H9 (cell line): Measurements from ENCODE around the gene CHN1. TPM values are rescaled to one million over a fixed set of nuclear protein-coding genes. Genes with fewer than 3 reads are reported as not detected.

Source experiments
- DNase-seq: peaks from one replicate; pipeline ENCODE4 v3.0.0-alpha.2; 2017
- H2AFZ ChIP-seq: one replicate; pipeline ENCODE4 v1.6.1; 2013; ENCODE audit warnings: mild to moderate bottlenecking, low read length, control low read depth, moderate library complexity
- H2AK5ac ChIP-seq: 2 replicates; pipeline ENCODE4 v1.6.1; 2013; ENCODE audit warnings: low read length, control low read depth, mixed read lengths; ENCODE audit not compliant: insufficient read length
- H2BK120ac ChIP-seq: one replicate; pipeline ENCODE4 v1.6.1; 2013; ENCODE audit warnings: low read depth, mild to moderate bottlenecking, low read length, control low read depth, inconsistent platforms; ENCODE audit not compliant: poor library complexity, severe bottlenecking
- H2BK12ac ChIP-seq: 2 replicates; pipeline ENCODE4 v1.6.1; 2013; ENCODE audit warnings: low read length, control low read depth, mixed read lengths, low read depth; ENCODE audit not compliant: insufficient read length
- H2BK15ac ChIP-seq: 2 replicates; pipeline ENCODE4 v1.6.1; 2013; ENCODE audit warnings: low read depth, low read length, control low read depth
- H2BK20ac ChIP-seq: one replicate; pipeline ENCODE4 v1.6.1; 2013; ENCODE audit warnings: low read depth, mild to moderate bottlenecking, low read length, control low read depth, inconsistent platforms; ENCODE audit not compliant: poor library complexity, severe bottlenecking
- H2BK5ac ChIP-seq: 2 replicates; pipeline ENCODE4 v1.6.1; 2013; ENCODE audit warnings: low read length, control low read depth, mixed read lengths; ENCODE audit not compliant: insufficient read length
- H3K14ac ChIP-seq: 2 replicates; pipeline ENCODE4 v1.6.1; 2013; ENCODE audit warnings: low read length, control low read depth; ENCODE audit not compliant: insufficient read depth
- H3K18ac ChIP-seq: 2 replicates; pipeline ENCODE4 v1.6.1; 2013; ENCODE audit warnings: low read depth, mild to moderate bottlenecking, mixed read lengths, low read length, control low read depth; ENCODE audit not compliant: insufficient read length
- H3K23ac ChIP-seq: 2 replicates; pipeline ENCODE4 v1.6.1; 2013; ENCODE audit warnings: low read length, control low read depth, mixed read lengths, low read depth; ENCODE audit not compliant: insufficient read length
- H3K23me2 ChIP-seq: 2 replicates; pipeline ENCODE4 v1.6.1; 2013; ENCODE audit warnings: low read depth, mild to moderate bottlenecking, mixed read lengths, low read length, control low read depth; ENCODE audit not compliant: insufficient read length, poor library complexity, severe bottlenecking
- H3K27ac ChIP-seq: 2 replicates; pipeline ENCODE4 v1.5.1; 2013; ENCODE audit warnings: low read length, control low read depth, mixed read lengths, low read depth; ENCODE audit not compliant: insufficient read length
- H3K27me3 ChIP-seq: 2 replicates; pipeline ENCODE4 v1.6.1; 2013; ENCODE audit warnings: low read length, control low read depth, inconsistent platforms; ENCODE audit not compliant: insufficient read depth
- H3K4ac ChIP-seq: 2 replicates; pipeline ENCODE4 v1.6.1; 2013; ENCODE audit warnings: low read depth, mild to moderate bottlenecking, control low read depth, inconsistent platforms, low read length, moderate library complexity
- H3K4me1 ChIP-seq: 2 replicates; pipeline ENCODE4 v1.6.1; 2013; ENCODE audit warnings: low read length, control low read depth, inconsistent platforms; ENCODE audit not compliant: insufficient read depth
- H3K4me2 ChIP-seq: 2 replicates; pipeline ENCODE4 v1.6.1; 2013; ENCODE audit warnings: low read length, control low read depth, mixed read lengths; ENCODE audit not compliant: insufficient read length, insufficient read depth
- H3K56ac ChIP-seq: 2 replicates; pipeline ENCODE4 v1.6.1; 2013; ENCODE audit warnings: low read depth, mild to moderate bottlenecking, mixed read lengths, low read length, control low read depth; ENCODE audit not compliant: insufficient read length
- H3K79me1 ChIP-seq: 2 replicates; pipeline ENCODE4 v1.6.1; 2013; ENCODE audit warnings: low read depth, mild to moderate bottlenecking, moderate library complexity, low read length, control low read depth, inconsistent platforms; ENCODE audit not compliant: insufficient read depth, poor library complexity, severe bottlenecking
- H3K79me2 ChIP-seq: 2 replicates; pipeline ENCODE4 v1.6.1; 2013; ENCODE audit warnings: low read length, control low read depth, inconsistent platforms; ENCODE audit not compliant: insufficient read depth
- H3K9ac ChIP-seq: 2 replicates; pipeline ENCODE4 v1.6.1; 2013; ENCODE audit warnings: low read length, control low read depth, mixed read lengths; ENCODE audit not compliant: insufficient read length; ENCODE audit errors: extremely low read depth
- H3K9me3 ChIP-seq: one replicate; pipeline ENCODE4 v1.6.1; 2013; ENCODE audit warnings: low read depth, low read length, inconsistent platforms; ENCODE audit not compliant: control insufficient read depth
- H3T11ph ChIP-seq: one replicate; pipeline ENCODE4 v1.6.1; 2013; ENCODE audit warnings: mild to moderate bottlenecking, low read length, control low read depth, inconsistent platforms
- H4K20me1 ChIP-seq: one replicate; pipeline ENCODE4 v1.6.1; 2013; ENCODE audit not compliant: control insufficient read depth, insufficient read length, insufficient read depth
- H4K5ac ChIP-seq: 2 replicates; pipeline ENCODE4 v1.6.1; 2013; ENCODE audit warnings: low read depth, mild to moderate bottlenecking, mixed read lengths, low read length, control low read depth; ENCODE audit not compliant: insufficient read length
- H4K8ac ChIP-seq: replicated peaks from 2 replicates; pipeline ENCODE4 v1.6.1; 2013; ENCODE audit warnings: low read length, control low read depth, mixed read lengths, low read depth; ENCODE audit not compliant: insufficient read length
- H4K91ac ChIP-seq: 2 replicates; pipeline ENCODE4 v1.6.1; 2013; ENCODE audit warnings: low read depth, mild to moderate bottlenecking, moderate library complexity, mixed read lengths, low read length, control low read depth; ENCODE audit not compliant: insufficient read length
- H3K27ac Mint-ChIP-seq, 3 experiments: 2 replicates in 2 of 3; 3 replicates in 1 of 3; pipeline ENCODE4 v1.8.0; 2020 to 2021; ENCODE audit warnings: mixed read lengths in 3 of 3, mild to moderate bottlenecking in 1 of 3, moderate library complexity in 1 of 3
- H3K27me3 Mint-ChIP-seq: 2 replicates; pipeline ENCODE4 v1.8.0; 2021; ENCODE audit warnings: low read depth, mild to moderate bottlenecking, moderate library complexity, mixed read lengths
- H3K36me3 Mint-ChIP-seq, 3 experiments: 2 replicates in 2 of 3; 3 replicates in 1 of 3; pipeline ENCODE4 v1.8.0; 2020 to 2021; ENCODE audit warnings: low read depth in 3 of 3, mixed read lengths in 3 of 3; ENCODE audit not compliant: insufficient read depth in 1 of 3
- H3K4me1 Mint-ChIP-seq, 2 experiments: 2 replicates each; pipeline ENCODE4 v1.8.0; 2020; ENCODE audit warnings: mixed read lengths in 2 of 2
- H3K4me3 Mint-ChIP-seq, 2 experiments: 2 replicates in 1 of 2; 3 replicates in 1 of 2; pipeline ENCODE4 v1.8.0; 2020 to 2021; ENCODE audit warnings: mild to moderate bottlenecking in 2 of 2, mixed read lengths in 2 of 2, moderate library complexity in 1 of 2
- H3K9me3 Mint-ChIP-seq, 2 experiments: 2 replicates in 1 of 2; 3 replicates in 1 of 2; pipeline ENCODE4 v1.8.0; 2020; ENCODE audit warnings: mild to moderate bottlenecking in 2 of 2, mixed read lengths in 2 of 2, moderate library complexity in 1 of 2
- WGBS: extraction: QIAGEN DNeasy Blood & Tissue Kit; methylation state at CpG from one replicate; pipeline ENCODE4 v1.1.7; 2013; ENCODE audit warnings: missing lambda C conversion rate, low lambda C conversion rate, mixed read lengths; ENCODE audit not compliant: insufficient read length; ENCODE audit errors: extremely low coverage; 5-methylcytosine and 5-hydroxymethylcytosine counted together
- total RNA-seq: library from RNA; stranded (reverse); gene quantifications from 2 replicates; pipeline ENCODE4 v1.2.1, GENCODE V29; 2021
- TF ChIP-seq, protein P1 (sequence below): fragments of 200-600 bp; sonication (generic); conservative IDR thresholded peaks from 3 replicates; pipeline ENCODE4 v1.8.0; 2021; ENCODE audit warnings: antibody characterized with exemption, mild to moderate bottlenecking

CHN1 gene
- total RNA-seq, 1 experiment from 2014 or later = 33.9 TPM

DNA sequence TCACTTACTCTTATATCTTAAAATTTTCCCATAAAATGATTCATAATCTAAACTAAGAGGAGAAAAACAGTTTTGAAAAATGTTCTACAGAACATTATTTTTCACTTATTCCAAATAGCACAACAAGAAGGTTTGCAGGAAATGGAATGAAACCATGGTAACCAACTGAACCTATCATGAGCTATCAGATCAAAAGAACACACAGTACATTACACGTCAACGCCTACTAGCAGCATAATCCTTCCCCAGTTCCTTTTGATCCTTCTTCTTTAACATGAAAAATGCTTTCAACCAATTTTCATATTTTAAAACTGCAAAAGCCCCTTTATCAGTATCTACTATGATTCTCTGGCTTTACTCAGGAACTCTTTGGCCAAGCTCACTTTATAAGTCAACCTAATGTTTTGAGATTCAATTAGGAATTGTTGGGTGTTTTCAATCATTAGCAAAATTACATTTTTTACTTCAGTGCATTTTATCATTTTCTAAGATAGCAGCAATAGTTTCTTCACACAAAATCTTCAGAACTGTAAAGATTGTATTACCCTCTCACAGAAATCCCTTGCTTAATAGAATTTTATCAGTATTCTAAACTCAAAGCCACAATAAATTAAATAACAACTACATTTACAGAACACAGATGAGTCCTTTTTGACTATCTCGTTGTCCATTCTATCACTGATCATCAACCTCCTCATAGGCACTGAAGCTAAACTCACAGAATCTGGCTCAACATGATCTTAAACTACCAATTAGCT is 102.5 kb downstream of the CHN1 start:
- no peaks in the 10 kb centered on the region for H3K27me3 ChIP-seq
- no peaks in the 10 kb centered on the region for H3K9me3 ChIP-seq
- no peak overlapping the region for H3K23ac ChIP-seq
- no peak overlapping the region for H3K18ac ChIP-seq
- H3K36me3 Mint-ChIP-seq = peaks cover 7 to 19% (median 13%) of the 10 kb centered on the region in 3 experiments; a peak in 6 of 7 replicates
- no peak overlapping the region for H2BK120ac ChIP-seq
- peak overlapping the region in 1 of 3 experiments; percentile 30; a peak in 2 of 7 replicates for H3K27ac Mint-ChIP-seq
- no peak overlapping the region for H3T11ph ChIP-seq
- H4K91ac ChIP-seq = no peak overlapping the region
- H3K14ac ChIP-seq = no peak overlapping the region
- TF ChIP-seq, protein P1, sequence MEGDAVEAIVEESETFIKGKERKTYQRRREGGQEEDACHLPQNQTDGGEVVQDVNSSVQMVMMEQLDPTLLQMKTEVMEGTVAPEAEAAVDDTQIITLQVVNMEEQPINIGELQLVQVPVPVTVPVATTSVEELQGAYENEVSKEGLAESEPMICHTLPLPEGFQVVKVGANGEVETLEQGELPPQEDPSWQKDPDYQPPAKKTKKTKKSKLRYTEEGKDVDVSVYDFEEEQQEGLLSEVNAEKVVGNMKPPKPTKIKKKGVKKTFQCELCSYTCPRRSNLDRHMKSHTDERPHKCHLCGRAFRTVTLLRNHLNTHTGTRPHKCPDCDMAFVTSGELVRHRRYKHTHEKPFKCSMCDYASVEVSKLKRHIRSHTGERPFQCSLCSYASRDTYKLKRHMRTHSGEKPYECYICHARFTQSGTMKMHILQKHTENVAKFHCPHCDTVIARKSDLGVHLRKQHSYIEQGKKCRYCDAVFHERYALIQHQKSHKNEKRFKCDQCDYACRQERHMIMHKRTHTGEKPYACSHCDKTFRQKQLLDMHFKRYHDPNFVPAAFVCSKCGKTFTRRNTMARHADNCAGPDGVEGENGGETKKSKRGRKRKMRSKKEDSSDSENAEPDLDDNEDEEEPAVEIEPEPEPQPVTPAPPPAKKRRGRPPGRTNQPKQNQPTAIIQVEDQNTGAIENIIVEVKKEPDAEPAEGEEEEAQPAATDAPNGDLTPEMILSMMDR = no peak
- H2BK12ac ChIP-seq = no peak overlapping the region
- peaks cover 21 to 23% of the 10 kb centered on the region in 2 experiments for H3K4me1 Mint-ChIP-seq
- no CpG with 5 or more reads among the region's 3 CpGs for WGBS
- DNase-seq = no peak
- H3K4me2 ChIP-seq = no peak overlapping the region
- no peak overlapping the region for H3K9ac ChIP-seq
- H2BK5ac ChIP-seq = no peak overlapping the region
- no peak overlapping the region for H4K5ac ChIP-seq
- H3K56ac ChIP-seq = no peak overlapping the region
- H4K8ac ChIP-seq = no peak overlapping the region
- no peaks in the 10 kb centered on the region for H3K23me2 ChIP-seq
- no peaks in the 10 kb centered on the region for H4K20me1 ChIP-seq
- H3K27ac ChIP-seq = no peak overlapping the region
- no peak overlapping the region for H2BK20ac ChIP-seq
- H3K79me1 ChIP-seq = no peaks in the 10 kb centered on the region
- H2AFZ ChIP-seq = no peak overlapping the region
- no peaks in the 10 kb centered on the region for H3K4me1 ChIP-seq
- no peak overlapping the region for H2BK15ac ChIP-seq
- no peak overlapping the region for H2AK5ac ChIP-seq
- H3K9me3 Mint-ChIP-seq = no peaks in the 10 kb centered on the region
- no peaks in the 10 kb centered on the region for H3K79me2 ChIP-seq
- H3K4me3 Mint-ChIP-seq = no peak overlapping the region
- no peaks in the 10 kb centered on the region for H3K27me3 Mint-ChIP-seq
- H3K4ac ChIP-seq = no peak overlapping the region
